Measurements from ENCODE around the gene XYLT1.

GRCh38 chr16:17426451-17426850 is 44.3 kb downstream of the XYLT1 start:
- TF ChIP-seq CTCF (conservative IDR thresholded peaks at IDR 0.05) (no peak), EZH2 (IDR thresholded peaks at IDR 0.05; ENCODE audit: low read depth) (no peak)

All from PC-9 (cell line).